ENCODE data around the gene SEPTIN6.
A peak's percentile ranks its signal among the peaks of the same experiment; 100 is the strongest.
"Not testable (repeated sequence)": the region's sequence is repeated elsewhere in the genome, so short reads cannot be mapped to it uniquely, and the experiment has no call there.

Gene SEPTIN6

DNA sequence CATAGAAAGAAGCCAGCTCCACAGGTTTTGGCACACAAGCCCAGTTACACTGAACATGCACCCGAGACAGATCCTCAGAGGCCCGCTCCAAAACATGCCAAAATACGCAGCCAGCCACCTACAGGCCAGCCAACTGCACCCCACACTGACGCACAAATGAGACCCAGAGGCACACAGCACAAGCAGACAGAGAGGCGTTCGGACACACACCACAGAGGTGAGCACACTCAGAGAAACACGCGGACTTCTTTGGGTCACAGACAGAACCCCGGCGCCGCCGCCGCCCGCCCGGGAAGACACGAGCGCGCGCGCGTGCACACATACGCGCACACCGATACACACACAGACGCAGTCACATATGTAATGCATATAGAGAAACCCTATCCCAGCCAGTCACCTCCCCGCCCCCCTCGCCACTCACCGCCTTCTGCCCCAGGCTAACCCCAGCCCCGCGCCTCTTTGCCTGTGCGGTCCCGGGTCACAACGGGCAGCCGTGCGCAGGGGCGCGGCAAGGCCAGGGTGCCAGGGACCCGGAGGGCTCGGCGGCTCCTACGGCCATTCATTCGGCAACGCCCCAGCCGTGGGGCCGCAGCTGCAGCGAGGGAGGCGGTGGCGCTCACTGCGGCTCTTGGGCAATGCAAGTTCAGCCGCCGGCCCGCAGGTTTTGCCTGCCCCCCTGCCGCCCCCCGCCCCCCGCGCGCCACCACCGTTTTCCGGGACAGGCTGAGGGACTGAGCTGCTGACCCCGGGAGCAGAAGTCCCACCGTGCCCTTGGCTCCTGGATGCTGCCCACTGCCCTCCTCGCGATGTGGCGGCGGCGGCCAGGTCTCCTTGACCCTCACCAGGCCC is 553 bp downstream of the SEPTIN6 start:
- Histone ChIP-seq H3K36me3 (ENCODE audit: control insufficient read depth in 2 of 2, insufficient read depth in 2 of 2, low read length in 2 of 2) (no peaks in the 10 kb centered on the region), H3K9ac (ENCODE audit: low read depth in 1 of 2, low read length in 2 of 2) (peak overlapping the region; percentile 47 to 65), H3K4me1 (ENCODE audit: control insufficient read depth in 2 of 2, insufficient read depth in 2 of 2, low read length in 2 of 2) (no peaks in the 10 kb centered on the region), H3K9me3 (ENCODE audit: control insufficient read depth in 2 of 2, low read length in 2 of 2) (no peaks in the 10 kb centered on the region), H3K27ac (ENCODE audit: low read depth in 2 of 2, low read length in 2 of 2) (peak overlapping the region; percentile 68 to 82), H3K4me3 (ENCODE audit: low read length in 2 of 2) (peak overlapping the region; percentile 69 to 74), H3K27me3 (ENCODE audit: control insufficient read depth in 2 of 2, insufficient read depth in 2 of 2, low read length in 2 of 2) (no peaks in the 10 kb centered on the region)

- Histone ChIP-seq H3K9ac (ENCODE audit: low read depth in 1 of 2, low read length in 2 of 2) (peak overlapping the region in 1 of 2 donors; percentile 41), H3K4me1 (ENCODE audit: control insufficient read depth in 2 of 2, insufficient read depth in 2 of 2, low read length in 2 of 2) (peaks cover under 1 to 4% of the 10 kb centered on the region in 2 donors), H3K36me3 (ENCODE audit: control insufficient read depth in 2 of 2, insufficient read depth in 2 of 2, low read length in 2 of 2) (no peaks in the 10 kb centered on the region), H3K27ac (ENCODE audit: low read depth in 2 of 2, low read length in 2 of 2) (peak overlapping the region in 1 of 2 donors; percentile 23), H3K4me3 (ENCODE audit: low read length in 2 of 2) (peak overlapping the region; percentile 3 to 74), H3K9me3 (ENCODE audit: control insufficient read depth in 2 of 2, low read length in 2 of 2) (no peaks in the 10 kb centered on the region), H3K27me3 (ENCODE audit: control insufficient read depth in 2 of 2, insufficient read depth in 2 of 2, low read length in 2 of 2) (no peaks in the 10 kb centered on the region)
These were observed 1.8 kb downstream of the SEPTIN6 start for GRCh38 chrX:119690921-119691716.

DNA sequence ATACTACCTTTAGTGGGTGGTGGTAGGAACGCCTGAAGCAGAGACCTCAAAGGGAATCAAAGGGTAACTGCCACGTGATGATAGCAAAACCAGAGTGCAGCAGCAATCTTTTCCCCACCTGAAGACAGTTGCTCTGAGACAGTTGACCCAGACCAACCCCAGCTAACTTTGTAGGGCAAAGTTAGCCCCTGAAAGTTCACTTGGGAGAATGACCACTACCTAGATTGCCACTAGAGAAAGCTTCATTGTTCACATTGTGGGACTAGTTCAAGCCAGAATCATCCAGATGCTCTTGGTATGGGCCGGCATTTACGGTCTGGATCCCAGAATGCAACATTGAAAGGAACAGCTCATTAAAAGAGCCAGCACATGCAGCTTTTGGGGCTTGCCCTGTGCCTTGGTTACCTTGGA is 4.1 kb downstream of the SEPTIN6 start:
- Histone ChIP-seq H3K9me3 (ENCODE audit: control insufficient read depth in 2 of 2, low read length in 2 of 2) (no peaks in the 10 kb centered on the region), H3K27ac (ENCODE audit: low read depth in 2 of 2, low read length in 2 of 2) (peak overlapping the region in 1 of 2 donors; percentile 61), H3K27me3 (ENCODE audit: control insufficient read depth in 2 of 2, insufficient read depth in 2 of 2, low read length in 2 of 2) (no peaks in the 10 kb centered on the region), H3K36me3 (ENCODE audit: control insufficient read depth in 2 of 2, insufficient read depth in 2 of 2, low read length in 2 of 2) (no peaks in the 10 kb centered on the region), H3K4me3 (ENCODE audit: low read length in 2 of 2) (peak overlapping the region in 1 of 2 donors; percentile 20), H3K9ac (ENCODE audit: low read depth in 1 of 2, low read length in 2 of 2) (peak overlapping the region in 1 of 2 donors; percentile 24), H3K4me1 (ENCODE audit: control insufficient read depth in 2 of 2, insufficient read depth in 2 of 2, low read length in 2 of 2) (peaks cover 10 to 11% of the 10 kb centered on the region in 2 donors)

DNA sequence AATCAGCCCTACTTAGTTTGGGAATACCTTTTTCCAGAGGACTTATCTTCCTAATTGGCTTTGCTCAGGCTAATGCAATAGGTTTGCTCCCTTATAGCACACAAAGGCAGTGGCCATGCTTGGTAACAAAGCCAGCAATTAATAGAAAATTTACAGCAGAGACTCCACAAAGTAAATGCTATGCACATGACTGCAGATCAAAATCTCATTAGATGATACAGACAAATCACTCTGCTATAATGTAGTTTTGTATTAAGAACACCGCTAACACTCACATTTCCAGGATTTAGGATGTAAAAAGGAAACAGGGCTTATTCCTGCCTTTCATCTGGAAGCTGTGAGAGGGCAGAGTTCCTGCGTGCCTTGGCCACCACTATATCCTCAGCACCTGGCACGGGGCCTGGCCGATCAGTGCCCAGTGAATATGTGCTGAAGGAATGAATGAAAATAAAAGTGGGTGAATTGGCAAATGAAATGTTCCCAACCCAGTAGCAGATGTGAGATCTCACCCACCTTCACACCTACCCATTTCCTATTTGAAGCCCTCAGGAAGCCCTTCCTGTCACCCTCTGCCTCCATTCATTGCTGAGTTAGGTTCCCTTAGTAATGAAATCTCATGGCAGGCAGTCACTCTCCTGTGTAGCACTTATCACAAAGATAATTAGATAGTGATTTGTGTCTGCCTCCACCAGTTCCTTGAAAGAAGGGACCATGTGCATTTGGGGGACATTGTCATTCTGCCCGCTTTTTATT is 5.1 kb downstream of the SEPTIN6 start:
- H3K9me3 ChIP-seq (ENCODE audit: control insufficient read depth in 2 of 2, low read length in 2 of 2) = no peaks in the 10 kb centered on the region
- peak overlapping the region in 1 of 2 donors; percentile 7 for H3K27ac ChIP-seq (ENCODE audit: low read depth in 2 of 2, low read length in 2 of 2)
- H3K36me3 ChIP-seq (ENCODE audit: control insufficient read depth in 2 of 2, insufficient read depth in 2 of 2, low read length in 2 of 2) = no peaks in the 10 kb centered on the region
- H3K4me1 ChIP-seq (ENCODE audit: control insufficient read depth in 2 of 2, insufficient read depth in 2 of 2, low read length in 2 of 2) = peaks cover 10 to 11% of the 10 kb centered on the region in 2 donors
- no peaks in the 10 kb centered on the region for H3K27me3 ChIP-seq (ENCODE audit: control insufficient read depth in 2 of 2, insufficient read depth in 2 of 2, low read length in 2 of 2)
- peak overlapping the region in 1 of 2 donors; percentile 42 for H3K4me3 ChIP-seq (ENCODE audit: low read length in 2 of 2)
- H3K9ac ChIP-seq (ENCODE audit: low read depth in 1 of 2, low read length in 2 of 2) = no peak overlapping the region

- no peaks in the 10 kb centered on the region for H3K9me3 ChIP-seq (ENCODE audit: control insufficient read depth in 2 of 2, low read length in 2 of 2)
- peak overlapping the region; percentile 40 to 44 for H3K9ac ChIP-seq (ENCODE audit: low read depth in 1 of 2, low read length in 2 of 2)
- no peaks in the 10 kb centered on the region for H3K36me3 ChIP-seq (ENCODE audit: control insufficient read depth in 2 of 2, insufficient read depth in 2 of 2, low read length in 2 of 2)
- peak overlapping the region; percentile 77 to 83 for H3K27ac ChIP-seq (ENCODE audit: low read depth in 2 of 2, low read length in 2 of 2)
- no peaks in the 10 kb centered on the region for H3K27me3 ChIP-seq (ENCODE audit: control insufficient read depth in 2 of 2, insufficient read depth in 2 of 2, low read length in 2 of 2)
- H3K4me3 ChIP-seq (ENCODE audit: low read length in 2 of 2) = no peak overlapping the region
- H3K4me1 ChIP-seq (ENCODE audit: control insufficient read depth in 2 of 2, insufficient read depth in 2 of 2, low read length in 2 of 2) = peaks cover 10 to 11% of the 10 kb centered on the region in 2 donors
These were observed 6.8 kb downstream of the SEPTIN6 start for GRCh38 chrX:119686087-119686691.

DNA sequence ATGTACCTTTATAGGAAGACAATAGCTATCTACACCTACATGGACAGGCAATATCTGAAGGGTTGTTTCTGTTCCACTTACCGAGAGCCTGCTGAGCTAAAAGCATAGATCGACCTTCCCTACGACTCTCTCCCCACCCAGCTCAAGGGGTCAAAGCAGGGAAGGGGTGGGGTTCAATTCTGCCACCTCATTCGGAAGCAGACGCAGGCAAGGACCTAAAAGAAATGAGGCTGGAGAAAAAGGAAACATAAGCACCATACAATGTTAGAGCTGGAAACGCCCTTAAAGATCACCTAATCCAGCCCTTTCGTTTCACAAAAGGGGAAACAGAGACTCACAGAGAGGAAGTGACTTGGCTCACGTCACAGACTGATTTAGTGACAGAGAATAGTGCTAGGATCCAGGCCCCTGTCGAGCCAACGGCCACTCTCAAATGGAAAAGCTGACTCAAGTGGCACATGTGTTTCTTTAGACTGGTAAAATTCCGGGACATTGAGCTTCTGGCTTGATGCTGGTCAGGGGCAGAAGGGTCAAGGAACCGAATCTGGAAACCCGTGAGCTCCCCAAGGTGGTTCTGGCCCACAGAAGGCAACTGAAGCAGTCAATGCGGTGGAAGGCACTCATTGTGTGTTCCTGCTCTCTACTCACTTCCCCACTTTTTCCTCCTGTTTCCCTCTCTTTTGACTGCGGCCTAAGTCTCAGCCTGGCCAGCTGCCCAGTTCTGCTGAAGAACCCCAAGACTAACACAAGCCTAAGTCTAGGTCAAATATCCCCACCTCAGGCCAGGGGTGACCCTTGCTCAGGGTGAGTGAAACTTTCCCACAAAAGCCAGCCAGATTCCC is 7.5 kb downstream of the SEPTIN6 start:
- Histone ChIP-seq H3K9ac (ENCODE audit: low read depth in 1 of 2, low read length in 2 of 2) (peak overlapping the region; percentile 40 to 44), H3K27ac (ENCODE audit: low read depth in 2 of 2, low read length in 2 of 2) (peak overlapping the region; percentile 77 to 83), H3K36me3 (ENCODE audit: control insufficient read depth in 2 of 2, insufficient read depth in 2 of 2, low read length in 2 of 2) (no peaks in the 10 kb centered on the region), H3K9me3 (ENCODE audit: control insufficient read depth in 2 of 2, low read length in 2 of 2) (no peaks in the 10 kb centered on the region), H3K27me3 (ENCODE audit: control insufficient read depth in 2 of 2, insufficient read depth in 2 of 2, low read length in 2 of 2) (no peaks in the 10 kb centered on the region), H3K4me3 (ENCODE audit: low read length in 2 of 2) (peak overlapping the region in 1 of 2 donors; percentile 56), H3K4me1 (ENCODE audit: control insufficient read depth in 2 of 2, insufficient read depth in 2 of 2, low read length in 2 of 2) (peaks cover 10 to 11% of the 10 kb centered on the region in 2 donors)

- Histone ChIP-seq H3K9ac (ENCODE audit: low read depth in 1 of 2, low read length in 2 of 2) (peak overlapping the region; percentile 36 to 40), H3K36me3 (ENCODE audit: control insufficient read depth in 2 of 2, insufficient read depth in 2 of 2, low read length in 2 of 2) (no peaks in the 10 kb centered on the region), H3K27ac (ENCODE audit: low read depth in 2 of 2, low read length in 2 of 2) (peak overlapping the region; percentile 77 to 83), H3K9me3 (ENCODE audit: control insufficient read depth in 2 of 2, low read length in 2 of 2) (no peaks in the 10 kb centered on the region), H3K27me3 (ENCODE audit: control insufficient read depth in 2 of 2, insufficient read depth in 2 of 2, low read length in 2 of 2) (no peaks in the 10 kb centered on the region), H3K4me3 (ENCODE audit: low read length in 2 of 2) (peak overlapping the region in 1 of 2 donors; percentile 56), H3K4me1 (ENCODE audit: control insufficient read depth in 2 of 2, insufficient read depth in 2 of 2, low read length in 2 of 2) (peaks cover 10 to 11% of the 10 kb centered on the region in 2 donors)
These were observed 8.1 kb downstream of the SEPTIN6 start for GRCh38 chrX:119684916-119685224.

DNA sequence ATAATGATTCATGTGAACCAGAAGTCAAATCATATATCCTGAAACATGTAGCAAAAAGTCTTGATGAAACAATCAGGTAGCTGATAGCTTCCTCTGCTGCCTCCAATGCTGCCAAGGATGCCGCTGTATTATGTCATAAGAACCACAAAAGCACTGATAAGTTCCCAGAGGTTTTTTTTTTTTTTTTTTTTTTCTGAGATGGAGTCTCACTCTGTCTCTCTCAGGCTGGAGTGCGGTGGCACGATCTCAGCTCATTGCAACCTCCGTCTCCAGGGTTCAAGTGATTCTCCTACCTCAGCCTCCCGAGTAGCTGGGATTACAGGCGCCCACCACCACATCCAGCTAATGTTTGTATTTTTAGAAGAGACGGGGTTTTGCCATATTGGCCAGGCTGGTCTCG is 8.7 kb downstream of the SEPTIN6 start:
- H3K9me3 ChIP-seq (ENCODE audit: control insufficient read depth in 2 of 2, low read length in 2 of 2); H3K27me3 ChIP-seq (ENCODE audit: control insufficient read depth in 2 of 2, insufficient read depth in 2 of 2, low read length in 2 of 2); H3K9ac ChIP-seq (ENCODE audit: low read depth in 1 of 2, low read length in 2 of 2); H3K4me3 ChIP-seq (ENCODE audit: low read length in 2 of 2); H3K36me3 ChIP-seq (ENCODE audit: control insufficient read depth in 2 of 2, insufficient read depth in 2 of 2, low read length in 2 of 2); H3K27ac ChIP-seq (ENCODE audit: low read depth in 2 of 2, low read length in 2 of 2): not testable (repeated sequence)
- peaks cover 10 to 11% of the 10 kb centered on the region in 2 donors for H3K4me1 ChIP-seq (ENCODE audit: control insufficient read depth in 2 of 2, insufficient read depth in 2 of 2, low read length in 2 of 2)

Measured in mucosa of rectum (tissue), 2 donors.